BLaER1 (cell line): Measurements from ENCODE around the gene FOXL2NB.
A peak's percentile ranks its signal among the peaks of the same experiment; 100 is the strongest.

Source experiments
- H3K27ac ChIP-seq: shearing (Covaris generic); formaldehyde crosslinking; 2 replicates; pipeline ENCODE4 v1.8.1; 2022
- H3K27me3 ChIP-seq: shearing (Covaris generic); formaldehyde crosslinking; 2 replicates; pipeline ENCODE4 v1.8.1; 2022
- H3K36me3 ChIP-seq: shearing (Covaris generic); formaldehyde crosslinking; 2 replicates; pipeline ENCODE4 v1.8.1; 2022
- H3K4me1 ChIP-seq: shearing (Covaris generic); formaldehyde crosslinking; 2 replicates; pipeline ENCODE4 v1.8.1; 2022
- H3K4me2 ChIP-seq: shearing (Covaris generic); formaldehyde crosslinking; 2 replicates; pipeline ENCODE4 v1.8.1; 2022
- H3K4me3 ChIP-seq: shearing (Covaris generic); formaldehyde crosslinking; 2 replicates; pipeline ENCODE4 v1.8.1; 2022
- H3K9ac ChIP-seq: shearing (Covaris generic); formaldehyde crosslinking; 2 replicates; pipeline ENCODE4 v1.8.1; 2022
- H3K9me3 ChIP-seq: shearing (Covaris generic); formaldehyde crosslinking; 2 replicates; pipeline ENCODE4 v1.8.1; 2022
- H4K20me1 ChIP-seq: shearing (Covaris generic); formaldehyde crosslinking; 2 replicates; pipeline ENCODE4 v1.8.1; 2022
- Cebpa-rat ChIP-seq: shearing (Covaris generic); IDR thresholded peaks from 2 replicates; pipeline ENCODE4 v1.8.1; 2022

The FOXL2NB gene

DNA sequence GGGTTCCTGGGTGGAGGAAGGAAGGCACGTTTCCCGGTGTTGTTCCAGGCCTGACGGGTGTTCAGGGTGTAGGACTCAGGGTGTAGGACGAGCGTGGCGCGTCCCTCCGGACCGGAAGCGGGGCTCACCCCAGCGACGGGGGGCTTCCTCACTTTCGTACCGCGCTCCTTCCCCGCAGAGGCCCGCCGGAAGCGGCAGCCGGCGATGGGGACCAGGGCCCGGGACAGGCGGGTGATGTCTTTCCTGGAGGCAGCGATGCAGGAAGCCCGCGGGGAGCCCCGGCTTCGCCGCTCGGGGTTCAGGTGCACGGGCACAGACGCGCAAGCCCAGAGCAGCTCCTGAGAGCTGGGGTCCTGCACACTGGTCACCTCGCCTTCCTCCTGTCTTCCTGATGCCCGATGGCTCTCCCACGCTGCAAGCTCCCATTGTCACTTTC lies 13.4 kb downstream of the FOXL2NB start:
- no peak for TF ChIP-seq Cebpa-rat
- H3K4me1 ChIP-seq: peaks cover 14% of the 10 kb centered on the region
- H3K4me3 ChIP-seq: peak overlapping the region; percentile 57
- peaks cover 25% of the 10 kb centered on the region for H3K9me3 ChIP-seq
- no peak overlapping the region for H3K9ac ChIP-seq
- H4K20me1 ChIP-seq: no peaks in the 10 kb centered on the region
- H3K4me2 ChIP-seq: peak overlapping the region; percentile 88
- no peak overlapping the region for H3K27ac ChIP-seq
- peaks cover 3% of the 10 kb centered on the region; the same call in 1 of the 2 replicates for H3K27me3 ChIP-seq
- no peaks in the 10 kb centered on the region for H3K36me3 ChIP-seq

DNA sequence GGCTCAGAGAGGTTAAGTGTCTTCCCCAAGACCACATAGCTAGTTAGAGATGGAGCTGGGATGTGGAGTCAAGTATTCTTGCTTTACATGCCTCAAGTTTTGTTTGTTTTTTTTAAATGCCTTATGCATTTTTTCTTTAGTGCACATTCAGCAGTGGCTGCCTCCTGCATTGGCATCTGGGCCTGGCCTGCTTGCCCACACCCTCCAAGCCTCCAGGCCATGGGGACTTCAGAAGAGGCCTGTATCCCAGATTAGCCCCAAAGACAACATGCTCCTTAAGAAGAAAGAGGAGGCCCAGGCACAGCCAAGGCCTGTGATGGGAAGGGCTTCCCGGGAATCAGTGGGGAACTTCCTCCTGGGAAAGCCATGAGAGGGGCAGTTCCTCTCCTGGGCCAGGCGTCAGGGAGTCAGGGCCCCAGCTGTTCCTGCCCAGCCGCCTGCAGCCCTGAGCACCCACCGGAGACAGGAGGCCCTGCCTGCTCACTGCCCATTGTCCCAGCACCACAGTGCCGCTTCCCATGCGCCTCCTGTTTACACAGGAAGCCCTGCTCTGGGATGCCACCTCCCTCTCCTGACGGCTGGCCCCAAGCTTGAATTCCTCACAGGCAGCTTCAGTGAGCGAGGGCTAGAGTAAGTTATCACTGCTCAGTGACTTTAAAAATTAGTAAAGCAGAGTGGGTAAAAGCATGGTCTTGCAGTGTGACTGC lies 16.0 kb downstream of the FOXL2NB start:
- H4K20me1 ChIP-seq: no peaks in the 10 kb centered on the region
- no peak for TF ChIP-seq Cebpa-rat
- H3K4me3 ChIP-seq: no peak overlapping the region
- peaks cover 14% of the 10 kb centered on the region for H3K4me1 ChIP-seq
- H3K4me2 ChIP-seq: no peak overlapping the region
- H3K9me3 ChIP-seq: peaks cover 33% of the 10 kb centered on the region
- H3K27ac ChIP-seq: no peak overlapping the region
- no peaks in the 10 kb centered on the region for H3K27me3 ChIP-seq
- H3K36me3 ChIP-seq: no peaks in the 10 kb centered on the region
- no peak overlapping the region for H3K9ac ChIP-seq

DNA sequence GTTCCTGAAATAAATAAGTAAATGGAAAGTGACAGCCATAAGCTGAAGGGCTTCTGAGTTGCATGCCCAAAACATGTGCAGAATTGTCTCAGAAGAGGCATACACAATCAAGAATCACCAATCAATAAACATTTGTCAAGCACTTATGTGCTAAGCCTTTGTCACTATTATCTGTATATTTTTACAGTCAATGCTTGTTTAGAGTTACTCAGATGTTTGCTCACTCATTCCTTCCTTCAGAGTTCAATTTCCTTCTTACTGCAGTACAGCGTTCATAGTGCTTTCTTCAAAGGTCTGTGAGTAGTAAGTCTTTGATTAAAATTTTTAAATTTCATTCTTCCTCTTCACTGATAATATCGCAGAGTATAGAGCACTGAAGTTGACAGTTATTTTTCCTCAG lies 17.2 kb downstream of the FOXL2NB start:
- Histone ChIP-seq H3K4me2 (no peak overlapping the region), H3K9ac (no peak overlapping the region), H3K27ac (no peak overlapping the region), H3K4me1 (peaks cover 14% of the 10 kb centered on the region), H3K4me3 (no peak overlapping the region), H3K27me3 (no peaks in the 10 kb centered on the region), H3K9me3 (peaks cover 33% of the 10 kb centered on the region), H3K36me3 (no peaks in the 10 kb centered on the region), H4K20me1 (no peaks in the 10 kb centered on the region)
- no peak for TF ChIP-seq Cebpa-rat

DNA sequence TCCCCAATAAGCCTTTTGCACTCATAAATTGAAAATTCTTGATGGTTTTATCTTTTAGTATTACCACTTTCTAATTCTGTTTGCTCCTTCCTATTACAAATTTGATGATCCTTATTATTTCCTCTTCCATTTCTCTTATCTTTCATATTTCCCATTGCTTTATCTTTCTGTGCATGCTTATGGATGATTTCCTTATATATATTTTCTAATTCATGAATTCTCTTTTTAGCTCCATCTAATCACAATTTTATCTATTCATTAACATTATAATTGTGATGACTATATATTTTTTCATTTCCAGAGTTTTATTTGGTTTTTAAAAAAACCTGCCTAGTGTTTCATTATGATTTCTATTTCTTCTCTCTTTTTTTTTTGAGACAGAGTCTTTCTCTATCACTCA lies 17.9 kb downstream of the FOXL2NB start:
- H3K9ac ChIP-seq: no peak overlapping the region
- peaks cover 33% of the 10 kb centered on the region for H3K9me3 ChIP-seq
- no peak overlapping the region for H3K4me2 ChIP-seq
- no peak overlapping the region for H3K4me3 ChIP-seq
- H3K36me3 ChIP-seq: no peaks in the 10 kb centered on the region
- H3K27me3 ChIP-seq: no peaks in the 10 kb centered on the region
- H3K4me1 ChIP-seq: peaks cover 14% of the 10 kb centered on the region
- H3K27ac ChIP-seq: no peak overlapping the region
- TF ChIP-seq Cebpa-rat: no peak
- H4K20me1 ChIP-seq: no peaks in the 10 kb centered on the region

DNA sequence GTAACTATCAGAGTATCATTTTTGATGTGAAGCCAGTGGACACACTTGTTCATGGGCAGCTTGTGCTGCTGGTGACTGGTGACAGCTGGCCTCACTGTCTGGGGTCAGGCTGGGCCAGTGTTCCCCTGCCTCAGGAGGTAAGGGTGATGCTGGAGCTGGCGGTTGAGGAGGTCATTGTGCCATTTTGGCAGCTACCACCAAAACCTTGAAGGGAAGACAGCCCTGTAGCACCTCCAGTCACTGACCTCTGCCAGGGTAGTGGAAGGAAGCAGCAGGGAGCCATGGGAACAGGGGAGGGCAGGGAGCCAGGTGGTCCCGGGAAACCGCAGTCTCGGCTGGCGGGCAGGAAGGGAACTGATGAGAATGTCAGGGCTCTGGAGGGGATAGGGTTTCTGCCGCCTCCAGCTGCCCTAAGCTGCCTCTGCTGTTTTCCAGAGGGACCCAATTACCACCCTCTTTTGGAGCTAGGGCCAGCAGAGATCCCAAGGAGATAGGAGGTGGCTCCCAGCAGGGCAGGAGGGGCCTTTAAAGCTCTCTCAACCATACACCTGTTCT lies 24.8 kb downstream of the FOXL2NB start:
- Histone ChIP-seq H3K4me1 (0 out of 2 replicates have a peak, but pooled peaks cover 5% of the 10 kb centered on the region), H3K9me3 (no peaks in the 10 kb centered on the region), H3K4me3 (no peak overlapping the region), H3K4me2 (no peak overlapping the region), H3K27ac (no peak overlapping the region), H3K27me3 (no peaks in the 10 kb centered on the region), H4K20me1 (no peaks in the 10 kb centered on the region), H3K36me3 (no peaks in the 10 kb centered on the region), H3K9ac (no peak overlapping the region)
- no peak for TF ChIP-seq Cebpa-rat

DNA sequence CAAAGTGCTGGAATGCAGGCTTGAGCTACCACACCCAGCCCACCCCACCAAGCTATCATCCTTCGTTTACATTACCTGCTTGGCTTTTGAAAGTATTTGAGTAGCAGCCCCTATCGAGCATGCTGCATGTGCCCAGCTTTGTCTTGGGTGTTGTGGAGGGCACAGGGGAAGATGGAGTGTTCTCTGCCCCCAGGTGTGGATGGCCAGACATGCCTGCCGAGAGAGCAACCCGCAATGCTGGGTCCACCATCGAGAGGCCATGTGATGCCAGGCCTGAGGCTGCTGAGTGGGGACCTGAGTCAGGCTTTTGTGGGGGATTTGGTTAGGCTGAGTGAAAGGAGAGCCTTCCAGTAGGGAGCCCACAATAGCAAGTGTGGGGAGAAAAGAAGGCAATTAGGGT lies 25.9 kb downstream of the FOXL2NB start:
- H3K4me3 ChIP-seq: no peak overlapping the region
- no peaks in the 10 kb centered on the region for H3K36me3 ChIP-seq

DNA sequence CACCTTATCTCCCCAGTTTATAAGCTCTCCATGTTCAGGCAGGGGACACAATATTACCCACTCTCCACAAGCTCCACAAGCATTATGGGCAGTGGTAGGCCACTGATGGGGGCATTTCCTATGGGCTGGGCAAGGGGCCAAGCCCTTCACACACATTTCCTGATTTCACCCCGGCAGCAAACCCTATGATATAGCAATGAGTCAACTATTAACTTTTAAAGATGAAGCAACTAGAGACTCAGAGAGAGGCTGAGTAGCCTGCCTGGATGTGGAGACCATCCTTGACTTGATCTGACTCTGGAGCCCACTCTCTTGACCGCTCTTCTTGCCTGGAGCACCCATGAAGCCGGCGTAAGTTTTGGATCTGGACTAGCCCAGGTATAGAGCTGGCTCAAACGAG lies 27.4 kb downstream of the FOXL2NB start:
- H3K27me3 ChIP-seq: no peaks in the 10 kb centered on the region
- H3K4me3 ChIP-seq: no peak overlapping the region
- no peak overlapping the region for H3K9ac ChIP-seq
- no peak overlapping the region for H3K4me2 ChIP-seq
- 0 out of 2 replicates have a peak, but pooled peaks cover 5% of the 10 kb centered on the region for H3K4me1 ChIP-seq
- H3K36me3 ChIP-seq: no peaks in the 10 kb centered on the region
- no peak overlapping the region for H3K27ac ChIP-seq
- TF ChIP-seq Cebpa-rat: no peak
- H4K20me1 ChIP-seq: no peaks in the 10 kb centered on the region
- no peaks in the 10 kb centered on the region for H3K9me3 ChIP-seq

More for the DNA sequence above, 25.9 kb downstream of the FOXL2NB start:
- no peaks in the 10 kb centered on the region for H3K27me3 ChIP-seq
- H4K20me1 ChIP-seq: no peaks in the 10 kb centered on the region
- H3K9ac ChIP-seq: no peak overlapping the region
- TF ChIP-seq Cebpa-rat: no peak
- H3K4me1 ChIP-seq: 0 out of 2 replicates have a peak, but pooled peaks cover 5% of the 10 kb centered on the region
- H3K4me2 ChIP-seq: no peak overlapping the region
- H3K9me3 ChIP-seq: no peaks in the 10 kb centered on the region
- no peak overlapping the region for H3K27ac ChIP-seq

DNA sequence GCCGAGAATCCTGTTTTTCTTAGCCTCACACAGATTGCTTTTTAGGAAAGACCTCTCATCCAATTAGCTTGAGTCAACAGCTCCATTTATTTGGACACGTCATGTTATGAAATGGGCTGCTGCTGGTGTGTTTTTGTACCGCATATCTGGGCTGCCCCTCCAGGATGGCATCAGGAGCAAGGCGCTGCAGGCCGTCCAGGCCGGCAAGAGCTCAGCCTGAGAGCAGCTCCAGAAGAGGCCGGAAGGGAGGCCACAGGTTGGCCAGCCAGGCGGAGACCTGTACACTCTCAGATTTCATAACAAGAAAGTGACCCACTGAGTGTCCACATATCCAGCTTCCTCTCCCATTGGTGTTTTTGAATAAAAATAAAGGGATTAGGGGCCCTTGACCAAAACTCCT lies 28.3 kb downstream of the FOXL2NB start:
- Histone ChIP-seq H3K36me3 (no peaks in the 10 kb centered on the region), H3K9me3 (no peaks in the 10 kb centered on the region), H3K27me3 (no peaks in the 10 kb centered on the region), H3K27ac (no peak overlapping the region), H3K4me3 (no peak overlapping the region), H3K4me1 (0 out of 2 replicates have a peak, but pooled peaks cover 5% of the 10 kb centered on the region), H4K20me1 (no peaks in the 10 kb centered on the region), H3K4me2 (no peak overlapping the region), H3K9ac (no peak overlapping the region)
- no peak for TF ChIP-seq Cebpa-rat

DNA sequence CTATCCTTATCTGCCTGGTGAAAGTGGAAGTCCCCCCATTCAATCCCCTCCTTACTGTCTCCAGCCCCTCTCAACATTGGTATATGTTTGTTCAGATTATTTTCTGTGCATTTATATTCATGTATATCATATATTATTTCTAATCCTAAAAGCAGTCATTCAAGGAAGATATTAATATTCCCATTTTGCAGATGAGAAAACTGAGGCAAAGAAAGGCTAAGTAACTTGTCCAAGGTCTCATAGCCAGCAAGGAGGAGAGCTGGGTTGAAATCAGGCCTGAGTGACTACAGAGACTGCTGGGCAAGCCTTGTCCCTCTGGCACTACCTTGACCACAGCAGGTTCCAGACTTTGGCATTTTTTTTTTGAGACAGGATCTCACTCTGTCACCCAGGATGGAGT lies 29.0 kb downstream of the FOXL2NB start:
- no peak overlapping the region for H3K4me2 ChIP-seq
- H3K27me3 ChIP-seq: no peaks in the 10 kb centered on the region
- no peak for TF ChIP-seq Cebpa-rat
- H3K4me3 ChIP-seq: no peak overlapping the region
- 0 out of 2 replicates have a peak, but pooled peaks cover 5% of the 10 kb centered on the region for H3K4me1 ChIP-seq
- H3K9me3 ChIP-seq: no peaks in the 10 kb centered on the region
- H3K9ac ChIP-seq: no peak overlapping the region
- no peaks in the 10 kb centered on the region for H4K20me1 ChIP-seq
- no peak overlapping the region for H3K27ac ChIP-seq
- H3K36me3 ChIP-seq: no peaks in the 10 kb centered on the region

DNA sequence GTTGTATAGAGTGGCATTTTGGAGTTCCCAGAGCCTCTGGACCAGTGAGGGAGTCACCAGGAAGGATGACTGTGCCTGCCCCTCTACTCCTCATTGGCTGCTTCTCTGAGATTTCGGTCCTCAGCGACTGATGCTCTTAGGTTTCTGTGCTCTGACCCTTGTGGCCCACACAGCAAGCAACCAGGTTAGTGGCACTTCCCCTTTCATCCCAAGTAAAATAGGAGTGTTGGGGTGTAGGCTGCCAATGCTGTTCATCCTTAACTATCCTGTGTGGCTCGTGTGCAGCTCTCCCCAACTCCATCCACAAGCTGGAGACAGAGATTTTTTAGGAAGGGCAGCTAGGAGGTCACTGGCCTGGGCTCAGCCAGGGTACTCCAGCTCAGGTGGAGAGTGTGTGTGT lies 37.8 kb downstream of the FOXL2NB start:
- no peak overlapping the region for H3K4me3 ChIP-seq
- no peak overlapping the region for H3K9ac ChIP-seq
- TF ChIP-seq Cebpa-rat: no peak
- H3K9me3 ChIP-seq: no peaks in the 10 kb centered on the region
- H3K36me3 ChIP-seq: no peaks in the 10 kb centered on the region
- H3K4me2 ChIP-seq: peak overlapping the region; percentile 17; the same call in 1 of the 2 replicates
- no peak overlapping the region for H3K27ac ChIP-seq
- no peaks in the 10 kb centered on the region for H4K20me1 ChIP-seq
- H3K4me1 ChIP-seq: peaks cover 50% of the 10 kb centered on the region
- H3K27me3 ChIP-seq: no peaks in the 10 kb centered on the region
